G401.6 (cell line): ENCODE data around the gene SRPRA.

Experiments used
- FAIRE-seq: peaks from 2 replicates; lab custom pipeline; 2012; peaks lifted over from hg19 to GRCh38; lab: Jason Lieb, UNC

Gene SRPRA

DNA sequence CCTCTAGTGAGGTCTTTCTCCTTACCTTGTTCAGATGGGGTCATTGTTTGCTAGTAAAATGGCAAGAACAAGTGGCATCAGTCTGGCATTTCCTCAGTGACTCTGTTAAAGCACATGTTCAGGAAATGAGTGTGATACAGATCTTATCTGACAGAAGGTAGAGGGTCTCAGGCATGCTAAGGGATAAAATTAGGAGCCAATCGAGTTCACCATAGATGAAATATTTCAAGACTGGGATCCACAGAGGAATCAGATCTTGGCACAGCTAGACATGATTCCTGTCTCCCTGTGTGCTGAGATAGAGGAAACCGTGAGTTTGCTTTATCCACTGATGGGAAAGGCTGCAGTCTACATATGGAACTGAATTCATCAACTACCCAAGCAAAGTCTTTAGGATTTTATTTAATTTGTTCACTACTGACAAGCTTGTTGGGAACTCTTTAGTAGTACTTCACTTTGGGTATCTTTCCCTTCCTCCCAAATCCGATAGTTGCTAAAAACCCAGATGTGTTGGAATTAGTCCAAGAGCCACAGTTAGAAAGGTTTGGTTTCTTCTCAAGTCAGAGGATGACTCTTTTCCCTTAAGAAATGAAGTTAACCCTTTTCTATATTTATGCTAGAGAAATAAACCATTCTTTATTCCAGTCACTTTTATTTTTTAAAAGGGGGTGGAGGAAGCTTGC lies 38.7 kb downstream of the SRPRA start:
- no peak for FAIRE-seq

DNA sequence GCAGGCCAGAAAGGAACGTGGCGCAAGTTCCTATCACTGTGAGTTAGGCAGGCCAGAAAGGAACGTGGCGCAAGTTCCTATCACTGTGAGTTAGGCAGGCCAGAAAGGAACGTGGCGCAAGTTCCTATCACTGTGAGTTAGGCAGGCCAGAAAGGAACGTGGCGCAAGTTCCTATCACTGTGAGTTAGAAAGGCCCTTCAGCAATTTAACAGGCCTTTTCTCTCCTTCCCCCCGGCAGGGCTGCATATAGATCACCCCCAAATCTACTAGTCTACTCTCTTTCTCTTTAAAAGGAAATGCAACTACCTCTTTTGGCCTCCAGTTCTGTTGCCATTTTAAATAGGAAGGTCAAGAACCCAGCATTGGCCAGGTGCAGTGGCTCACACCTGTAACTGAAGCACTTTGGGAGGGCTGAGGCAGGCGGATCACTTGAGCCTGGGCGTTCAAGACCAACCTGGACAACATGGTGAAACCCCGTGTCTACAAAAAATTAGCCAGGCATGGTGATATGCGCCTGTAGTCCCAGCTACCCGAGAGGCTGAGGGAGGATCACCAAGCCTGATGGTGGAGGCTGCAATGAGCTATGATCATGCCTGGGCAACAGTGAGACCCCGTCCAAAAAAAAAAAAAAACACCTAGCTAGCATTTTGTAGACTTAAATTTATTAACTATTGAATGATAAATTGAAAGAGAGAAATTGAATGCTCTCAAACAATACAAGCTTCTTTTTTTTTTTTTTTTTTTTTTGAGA lies 42.2 kb downstream of the SRPRA start:
- no peak for FAIRE-seq

DNA sequence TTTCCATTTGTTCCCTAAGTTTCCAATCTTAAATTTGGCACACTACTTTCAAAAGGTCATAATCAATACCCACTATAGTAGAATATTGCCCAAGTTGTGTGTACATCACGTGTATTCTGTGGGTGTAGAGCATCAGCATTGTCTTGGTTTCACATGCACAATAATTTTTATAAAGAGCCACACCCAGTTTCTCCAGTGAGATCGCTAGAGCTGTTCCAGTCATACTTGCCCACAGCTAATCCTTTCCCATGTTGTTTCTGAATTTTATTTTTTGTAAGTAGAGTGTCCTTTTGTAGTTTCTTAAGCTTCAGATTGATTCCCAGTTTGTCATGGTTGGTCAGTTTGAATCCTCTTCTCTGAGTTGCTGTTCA lies 43.4 kb downstream of the SRPRA start:
- FAIRE-seq: no peak

DNA sequence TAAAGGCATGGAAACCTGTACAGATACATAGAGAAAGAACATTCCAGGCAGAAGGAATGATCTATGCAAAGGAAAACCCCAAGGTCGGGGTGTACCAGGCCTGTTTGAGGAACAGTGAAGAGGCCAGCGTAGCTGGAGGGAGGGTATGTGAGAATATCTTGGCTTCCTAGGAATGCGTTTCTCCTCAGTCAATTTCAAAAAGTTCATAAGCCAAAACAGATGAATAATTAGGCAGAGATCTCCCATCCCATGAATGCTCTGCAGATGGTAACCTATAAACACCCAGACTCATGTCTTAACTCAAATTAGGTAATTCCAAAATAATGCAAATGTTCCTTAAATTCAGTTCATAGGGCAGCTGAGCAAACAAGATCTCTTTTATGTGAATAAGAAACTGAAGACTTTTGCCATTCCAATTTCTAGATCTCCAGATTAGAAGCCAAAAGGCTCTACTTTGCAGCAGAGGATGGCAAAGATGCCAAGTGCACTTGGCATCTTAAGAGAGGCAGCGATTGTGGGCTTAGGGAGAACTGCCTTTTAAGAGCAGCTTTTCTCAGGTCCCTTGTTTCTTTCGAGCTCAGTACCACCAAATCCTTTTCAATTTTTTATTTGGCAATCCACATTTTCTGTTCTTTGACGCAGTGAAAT lies 43.9 kb downstream of the SRPRA start:
- no peak for FAIRE-seq

DNA sequence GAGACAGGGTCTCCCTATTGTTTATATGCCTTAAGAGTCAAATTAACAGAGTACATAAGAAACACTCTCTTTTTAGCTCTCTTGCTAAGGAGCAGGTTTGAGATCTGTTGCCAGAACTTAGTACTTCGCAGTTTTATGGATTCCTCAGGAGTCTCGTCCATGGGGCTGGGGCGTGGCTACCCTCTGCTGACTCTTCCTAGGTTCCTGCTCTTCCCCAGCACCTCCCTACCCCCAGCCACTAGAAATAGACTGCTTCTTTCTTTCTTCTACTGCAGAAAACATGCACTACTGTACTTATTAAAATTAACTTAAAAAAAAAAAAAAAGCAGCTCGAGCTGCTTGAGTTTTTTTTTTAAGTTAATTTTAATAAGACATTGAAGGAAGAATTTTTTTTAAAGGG lies 49.1 kb downstream of the SRPRA start:
- FAIRE-seq: no peak

DNA sequence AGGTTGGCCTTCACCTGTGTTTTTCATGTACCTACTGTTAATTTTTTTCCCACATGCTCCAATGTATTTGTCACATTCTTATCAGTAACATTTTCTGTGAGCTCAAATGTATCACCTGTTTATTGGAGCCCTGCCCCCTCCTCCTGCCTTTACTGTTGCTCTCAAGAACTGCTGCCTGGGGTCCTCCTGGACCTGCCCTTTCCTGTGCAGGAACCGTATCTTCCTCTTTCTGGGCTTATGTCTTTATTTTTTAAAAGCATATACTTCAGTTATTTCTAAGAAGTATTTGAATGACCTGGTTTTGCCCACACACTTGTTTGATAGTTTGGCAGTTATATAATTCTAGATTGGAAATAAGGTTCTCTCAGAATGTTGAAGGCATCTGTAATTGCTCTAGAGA lies 51.2 kb downstream of the SRPRA start:
- no peak for FAIRE-seq

DNA sequence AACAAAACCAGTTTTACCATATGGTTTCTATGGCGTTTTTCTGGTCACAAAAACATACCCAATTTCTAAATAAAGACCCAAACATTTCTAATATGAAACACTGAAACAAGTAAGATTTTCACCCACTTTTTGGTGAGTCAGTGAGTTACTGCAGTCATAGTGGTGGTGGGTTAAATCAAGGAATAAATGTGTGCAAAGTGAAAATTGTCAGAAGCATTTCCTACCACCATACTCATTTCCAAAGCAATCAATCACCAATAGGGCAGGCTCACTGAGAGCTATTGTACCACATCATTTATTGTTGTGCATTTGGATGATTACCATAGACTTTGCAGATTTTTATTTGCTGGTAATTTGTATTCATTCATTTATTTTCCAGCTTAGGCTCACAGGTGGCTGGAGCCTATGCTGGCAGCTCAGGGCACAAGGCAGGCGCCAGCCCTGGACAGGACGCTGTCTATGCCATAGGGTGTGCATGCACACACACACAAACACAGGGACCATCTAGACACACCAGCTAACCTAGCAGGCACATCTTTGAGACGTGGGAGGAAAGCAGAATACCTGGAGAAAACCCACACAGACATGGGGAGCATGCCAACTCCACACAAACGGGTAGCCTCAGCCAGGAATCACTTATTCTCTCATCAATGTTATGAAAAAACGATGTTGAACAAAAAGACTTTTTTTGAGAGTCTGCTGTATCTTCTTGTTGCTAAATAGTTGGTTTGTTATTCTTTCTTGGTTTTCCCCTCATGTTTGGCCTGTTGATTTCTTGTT lies 52.0 kb downstream of the SRPRA start:
- FAIRE-seq: no peak

DNA sequence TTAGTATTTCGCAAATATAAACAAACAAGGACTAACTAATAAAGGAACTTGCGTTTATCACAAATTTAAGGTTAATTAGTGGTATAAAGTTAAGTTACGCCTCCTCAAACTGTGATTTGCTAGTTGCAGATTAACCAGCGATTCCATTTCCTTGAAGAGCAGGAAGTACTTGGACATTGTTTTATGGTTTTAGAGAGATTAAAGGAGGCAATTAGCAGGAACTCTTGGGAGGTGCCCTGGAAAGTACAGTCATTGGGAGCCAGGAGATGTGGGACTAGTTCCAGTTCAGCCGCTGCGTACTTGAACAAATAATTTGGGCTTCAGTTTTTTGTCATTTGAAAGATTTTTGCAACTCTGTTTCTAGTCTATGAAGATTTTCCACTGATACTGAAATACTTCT lies 53.9 kb downstream of the SRPRA start:
- FAIRE-seq: no peak

DNA sequence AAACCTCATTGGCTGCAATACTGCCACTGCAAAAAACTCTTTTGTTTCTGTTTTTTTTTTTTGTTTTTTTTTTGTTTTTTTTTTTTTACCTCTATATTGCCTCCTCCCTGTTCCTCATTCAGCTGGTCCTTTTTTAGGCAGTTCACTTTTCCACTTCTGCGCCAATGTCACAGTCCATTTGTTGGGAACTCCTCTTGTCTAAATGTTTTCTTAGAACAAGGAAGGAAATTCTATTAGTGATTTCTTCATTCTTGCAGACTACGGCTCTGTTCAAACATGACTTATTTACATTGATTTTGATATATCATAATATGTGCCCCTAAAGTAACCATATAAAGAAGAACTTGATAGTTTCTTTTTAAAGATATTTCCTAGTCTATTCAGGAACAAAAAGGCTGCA lies 54.3 kb downstream of the SRPRA start:
- FAIRE-seq: no peak
